OCI-LY7 (cell line): Measurements from ENCODE around the gene DNAH8. TPM values are rescaled to one million over a fixed set of nuclear protein-coding genes. Genes with fewer than 3 reads are reported as not detected.

Experiments used
- Bru-seq: library from RNA; stranded (reverse); fragments of 400-500 nt; gene quantifications from one replicate; lab custom pipeline; 2021; lab: Mats Ljungman, UMichigan
- BruChase-seq, 2 experiments: library from RNA; stranded (reverse); fragments of 400-500 nt; gene quantifications; one replicate each; lab custom pipeline; 2021; lab: Mats Ljungman, UMichigan
- BruUV-seq: library from RNA; stranded (reverse); fragments of 400-500 nt; replicated peaks from 2 replicates; lab custom pipeline; 2021; lab: Mats Ljungman, UMichigan
- CTCF ChIA-PET: fragments of 300-600 bp; sonication (Branson Sonifier 250); formaldehyde crosslinking; loops from one replicate; lab custom pipeline; 2022; ENCODE audit warnings: antibody characterized with exemption; ENCODE audit not compliant: unreplicated experiment; lab: Charles Lee
- POLR2A ChIA-PET: fragments of 300-600 bp; sonication (Branson Sonifier 250); formaldehyde crosslinking; loops from one replicate; lab custom pipeline; 2022; ENCODE audit warnings: antibody characterized with exemption; lab: Charles Lee
- DNase-seq: peaks from one replicate; pipeline ENCODE4 v3.0.0-alpha.2; 2015; ENCODE audit warnings: low spot score
- H2AFZ ChIP-seq: fragments of 200-600 bp; sonication (generic), shearing (Covaris generic); 2 replicates; pipeline ENCODE4 v1.6.1; 2014; ENCODE audit warnings: mild to moderate bottlenecking, antibody characterized with exemption, low read length, moderate library complexity
- H3K27ac ChIP-seq: fragments of 200-600 bp; sonication (generic); 2 replicates; pipeline ENCODE4 v1.5.1; 2014; ENCODE audit warnings: mixed run types, low read depth, mild to moderate bottlenecking, moderate library complexity, low read length, inconsistent platforms; ENCODE audit not compliant: poor library complexity, severe bottlenecking
- H3K36me3 ChIP-seq: fragments of 200-600 bp; sonication (generic); 2 replicates; pipeline ENCODE4 v1.6.1; 2014; ENCODE audit warnings: mild to moderate bottlenecking, antibody characterized with exemption, low read length, moderate library complexity, mixed read lengths; ENCODE audit not compliant: insufficient read depth
- H3K4me1 ChIP-seq: fragments of 200-600 bp; sonication (generic); 2 replicates; pipeline ENCODE4 v1.5.1; 2014; ENCODE audit warnings: mild to moderate bottlenecking, low read length; ENCODE audit not compliant: insufficient read depth, poor library complexity, severe bottlenecking
- H3K4me2 ChIP-seq: fragments of 200-600 bp; sonication (generic); 2 replicates; pipeline ENCODE4 v1.6.1; 2014; ENCODE audit warnings: mild to moderate bottlenecking, low read length
- H3K4me3 ChIP-seq: fragments of 200-600 bp; sonication (generic); 2 replicates; pipeline ENCODE4 v1.5.1; 2014; ENCODE audit warnings: mild to moderate bottlenecking, low read depth, low read length; ENCODE audit not compliant: poor library complexity, severe bottlenecking
- H3K79me2 ChIP-seq: fragments of 200-600 bp; sonication (generic); 2 replicates; pipeline ENCODE4 v1.6.1; 2016; ENCODE audit warnings: low read depth, mild to moderate bottlenecking, low read length, moderate library complexity, mixed read lengths; ENCODE audit not compliant: insufficient read depth
- H3K9me2 ChIP-seq: fragments of 200-600 bp; sonication (generic); 2 replicates; pipeline ENCODE4 v1.6.1; 2016; ENCODE audit warnings: mild to moderate bottlenecking, low read length, mixed read lengths; ENCODE audit not compliant: insufficient read depth
- H3K9me3 ChIP-seq: fragments of 200-600 bp; sonication (generic); 2 replicates; pipeline ENCODE4 v1.6.1; 2014; ENCODE audit warnings: mild to moderate bottlenecking, mixed run types, low read length, mixed read lengths
- H4K20me1 ChIP-seq: fragments of 200-600 bp; sonication (generic); 2 replicates; pipeline ENCODE4 v1.6.1; 2014; ENCODE audit warnings: mild to moderate bottlenecking, antibody characterized with exemption, low read length, moderate library complexity, mixed read lengths; ENCODE audit not compliant: insufficient read depth
- EZH2phosphoT487 ChIP-seq: fragments of 200-600 bp; sonication (generic); IDR thresholded peaks from 2 replicates; pipeline ENCODE4 v1.6.1; 2018; ENCODE audit warnings: low read depth, borderline replicate concordance, mild to moderate bottlenecking, mixed run types, antibody characterized with exemption, low read length, moderate library complexity, mixed read lengths
- intact Hi-C: fragments of 100-400 bp; cut with micrococcal nuclease; formaldehyde crosslinking; loops from one replicate; pipeline ENCODE4 v1.10.0; 2022; ENCODE audit not compliant: unreplicated experiment
- long read RNA-seq: library from polyadenylated mRNA; stranded (forward); transcript quantifications from one replicate; pipeline ENCODE4 v2.0.0, GENCODE V29; 2022
- total RNA-seq, 2 experiments: library from RNA; depleted of rRNA in 1 of 2; stranded (reverse); fragments of >200 nt in 1 of 2; shearing (Covaris generic) in 1 of 2; gene quantifications; 2 replicates each; pipeline ENCODE4 v1.2.3, GENCODE V29; 2014 to 2022
- TF ChIP-seq, protein P1 (sequence below): fragments of 200-600 bp; sonication (generic); conservative IDR thresholded peaks from 2 replicates; pipeline ENCODE4 v1.5.1; 2014; ENCODE audit warnings: mild to moderate bottlenecking, antibody characterized with exemption, low read length, moderate library complexity, mixed read lengths

DNAH8 gene, protein sequence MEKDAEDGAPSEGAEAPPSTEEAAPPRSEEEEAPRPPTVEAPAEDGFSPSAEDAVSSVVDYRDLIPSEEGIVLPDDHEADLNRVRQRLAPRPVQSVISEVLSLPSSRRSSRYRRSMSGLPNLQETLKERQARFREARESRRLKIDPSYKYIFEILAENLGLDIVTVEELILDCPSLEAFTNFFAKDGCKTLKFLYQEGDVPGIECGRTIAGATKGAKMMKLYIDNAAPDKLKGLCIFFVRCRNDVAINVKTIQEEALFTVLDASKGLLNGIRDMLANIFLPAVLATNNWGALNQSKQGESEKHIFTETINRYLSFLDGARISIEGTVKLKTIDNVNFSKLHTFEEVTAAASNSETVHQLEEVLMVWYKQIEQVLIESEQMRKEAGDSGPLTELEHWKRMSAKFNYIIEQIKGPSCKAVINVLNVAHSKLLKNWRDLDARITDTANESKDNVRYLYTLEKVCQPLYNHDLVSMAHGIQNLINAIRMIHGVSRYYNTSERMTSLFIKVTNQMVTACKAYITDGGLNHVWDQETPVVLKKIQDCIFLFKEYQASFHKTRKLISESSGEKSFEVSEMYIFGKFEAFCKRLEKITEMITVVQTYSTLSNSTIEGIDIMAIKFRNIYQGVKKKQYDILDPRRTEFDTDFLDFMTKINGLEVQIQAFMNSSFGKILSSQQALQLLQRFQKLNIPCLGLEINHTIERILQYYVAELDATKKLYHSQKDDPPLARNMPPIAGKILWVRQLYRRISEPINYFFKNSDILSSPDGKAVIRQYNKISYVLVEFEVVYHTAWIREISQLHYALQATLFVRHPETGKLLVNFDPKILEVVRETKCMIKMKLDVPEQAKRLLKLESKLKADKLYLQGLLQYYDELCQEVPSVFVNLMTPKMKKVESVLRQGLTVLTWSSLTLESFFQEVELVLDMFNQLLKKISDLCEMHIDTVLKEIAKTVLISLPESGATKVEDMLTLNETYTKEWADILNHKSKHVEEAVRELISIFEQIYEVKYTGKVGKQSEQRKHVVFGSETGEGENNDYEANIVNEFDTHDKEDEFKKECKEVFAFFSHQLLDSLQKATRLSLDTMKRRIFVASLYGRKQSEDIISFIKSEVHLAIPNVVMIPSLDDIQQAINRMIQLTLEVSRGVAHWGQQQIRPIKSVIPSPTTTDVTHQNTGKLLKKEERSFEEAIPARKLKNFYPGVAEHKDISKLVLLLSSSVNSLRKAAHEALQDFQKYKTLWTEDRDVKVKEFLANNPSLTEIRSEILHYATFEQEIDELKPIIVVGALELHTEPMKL (N-terminal part only)
- total RNA-seq (2014; rRNA removed; shearing (Covaris generic)), result not detected in 2 replicates
- total RNA-seq (2022), result not detected in 2 replicates
- Bru-seq, nascent RNA, result percentile 3 among the genes with signal in this experiment
- percentile 3 among the genes with signal in this experiment for BruChase-seq, experiment 1, labeled RNA remaining after a 6-hour chase
- BruChase-seq, experiment 2, labeled RNA remaining after a 2-hour chase, result percentile 1 among the genes with signal in this experiment
- long read RNA-seq, result 0 reads

DNA sequence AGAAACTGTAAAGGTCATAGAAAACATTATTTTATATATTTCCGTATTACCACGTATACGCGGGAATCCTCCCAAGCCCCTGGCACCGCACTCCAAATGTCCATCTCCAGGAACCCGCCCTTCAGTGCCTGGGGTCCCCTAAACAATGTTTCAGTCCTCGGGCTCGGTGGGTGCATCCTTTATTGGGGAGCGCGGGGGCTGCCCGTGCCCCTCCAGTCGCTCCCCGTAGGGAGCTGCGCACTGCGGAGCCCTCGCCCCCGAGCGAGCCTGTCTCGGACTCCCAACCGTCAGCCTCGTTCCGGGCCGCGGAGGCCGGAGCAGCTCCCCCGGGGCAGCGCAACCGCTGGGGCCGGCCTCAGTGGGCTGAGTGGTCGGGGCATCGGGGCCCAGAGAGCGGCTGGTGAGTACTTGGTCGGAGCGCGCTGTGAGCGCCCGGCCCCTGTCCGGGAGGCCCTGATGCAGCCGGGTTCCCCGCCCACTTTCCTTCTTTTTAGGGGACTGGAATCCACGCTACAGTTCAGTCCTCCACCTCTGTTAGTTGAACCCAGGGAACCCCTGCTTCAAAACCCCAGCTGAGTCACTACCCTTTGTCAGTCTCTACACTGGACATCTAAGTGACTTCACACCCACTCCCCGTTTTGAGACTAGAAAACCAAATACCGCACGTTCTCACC, at the start of gene DNAH8:
DNAH8 (plus strand) TSS at position 296 of the 674 bp plus-strand sequence. CDS start 7,499 bp downstream, outside the sequence.
- no peak for DNase-seq
- H3K9me3 ChIP-seq, result no peaks in the 10 kb centered on the region

DNA sequence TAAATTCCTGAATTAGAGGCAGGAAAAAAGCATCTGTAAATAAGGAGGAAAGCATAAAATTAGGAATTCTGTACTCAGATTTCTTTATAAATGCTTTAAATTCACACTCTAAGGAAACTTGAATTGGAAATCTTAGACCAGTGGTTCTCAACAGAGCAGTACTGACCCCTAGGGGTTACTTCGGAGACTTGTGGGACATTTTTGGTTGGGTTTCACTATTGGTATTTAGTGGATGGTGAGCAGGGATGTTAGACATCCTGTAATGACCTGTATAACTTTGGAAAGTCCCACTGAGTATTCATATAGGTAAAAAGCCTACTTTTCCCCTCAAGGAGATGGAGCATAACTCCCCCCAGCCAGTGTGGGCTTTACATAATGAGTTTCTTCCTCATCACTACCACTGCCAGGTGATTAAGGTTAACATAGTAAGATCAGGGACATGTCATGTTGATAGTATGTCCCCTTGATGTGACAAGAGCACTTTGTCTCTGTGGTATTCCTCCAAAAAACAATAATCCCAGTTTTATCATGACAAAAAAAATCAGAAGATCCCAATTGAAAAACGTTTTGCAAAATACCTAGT, 43.1 kb upstream of the DNAH8 start:
- Histone ChIP-seq H3K4me2 (no peak overlapping the region), H4K20me1 (no peaks in the 10 kb centered on the region), H3K36me3 (peaks cover 27% of the 10 kb centered on the region), H3K9me3 (no peaks in the 10 kb centered on the region), H3K4me1 (peaks cover 1% of the 10 kb centered on the region), H3K79me2 (no peaks in the 10 kb centered on the region), H3K27ac (no peak overlapping the region), H2AFZ (no peak overlapping the region), H3K9me2 (no peaks in the 10 kb centered on the region), H3K4me3 (no peak overlapping the region)
- no peak for TF ChIP-seq EZH2phosphoT487
- TF ChIP-seq, protein P1, sequence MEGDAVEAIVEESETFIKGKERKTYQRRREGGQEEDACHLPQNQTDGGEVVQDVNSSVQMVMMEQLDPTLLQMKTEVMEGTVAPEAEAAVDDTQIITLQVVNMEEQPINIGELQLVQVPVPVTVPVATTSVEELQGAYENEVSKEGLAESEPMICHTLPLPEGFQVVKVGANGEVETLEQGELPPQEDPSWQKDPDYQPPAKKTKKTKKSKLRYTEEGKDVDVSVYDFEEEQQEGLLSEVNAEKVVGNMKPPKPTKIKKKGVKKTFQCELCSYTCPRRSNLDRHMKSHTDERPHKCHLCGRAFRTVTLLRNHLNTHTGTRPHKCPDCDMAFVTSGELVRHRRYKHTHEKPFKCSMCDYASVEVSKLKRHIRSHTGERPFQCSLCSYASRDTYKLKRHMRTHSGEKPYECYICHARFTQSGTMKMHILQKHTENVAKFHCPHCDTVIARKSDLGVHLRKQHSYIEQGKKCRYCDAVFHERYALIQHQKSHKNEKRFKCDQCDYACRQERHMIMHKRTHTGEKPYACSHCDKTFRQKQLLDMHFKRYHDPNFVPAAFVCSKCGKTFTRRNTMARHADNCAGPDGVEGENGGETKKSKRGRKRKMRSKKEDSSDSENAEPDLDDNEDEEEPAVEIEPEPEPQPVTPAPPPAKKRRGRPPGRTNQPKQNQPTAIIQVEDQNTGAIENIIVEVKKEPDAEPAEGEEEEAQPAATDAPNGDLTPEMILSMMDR, result peak; percentile 89
- no TSS peak for BruUV-seq
- intact Hi-C loops, result loop anchor here (2.0 kb wide), 1 partner anchor 181 kb away; no protein-coding TSS in a partner anchor
- POLR2A ChIA-PET, result no interaction called here
- DNase-seq, result peak; percentile 62
- CTCF ChIA-PET, result no interaction called here

More for the DNA sequence above, at the start of gene DNAH8:
- CTCF ChIA-PET, result no interaction called here
- POLR2A ChIA-PET, result no interaction called here
- no peak within 1 kb of the TSS for H2AFZ ChIP-seq
- no TSS peak for BruUV-seq
- H3K4me1 ChIP-seq, result no peaks in the 10 kb centered on the region
- TF ChIP-seq, protein P1, result no peak
- no peak for TF ChIP-seq EZH2phosphoT487
- no peak within 1 kb of the TSS for H3K27ac ChIP-seq
- no peaks in the 10 kb centered on the region for H3K36me3 ChIP-seq
- no peak within 1 kb of the TSS for H3K4me2 ChIP-seq
- H3K4me3 ChIP-seq, result no peak within 1 kb of the TSS
- intact Hi-C loops, result no loop called here
- no peaks in the 10 kb centered on the region for H4K20me1 ChIP-seq
- H3K9me2 ChIP-seq, result no peaks in the 10 kb centered on the region
- no peaks in the 10 kb centered on the region for H3K79me2 ChIP-seq
